Non-pigmented ciliary epithelial cell (primary cell): ENCODE results near the gene JAKMIP1.

ENCODE experiments used
- DNase-seq: peaks from one replicate; pipeline ENCODE4 v3.0.0-alpha.2; 2010; ENCODE audit warnings: low read depth

JAKMIP1 gene

DNA sequence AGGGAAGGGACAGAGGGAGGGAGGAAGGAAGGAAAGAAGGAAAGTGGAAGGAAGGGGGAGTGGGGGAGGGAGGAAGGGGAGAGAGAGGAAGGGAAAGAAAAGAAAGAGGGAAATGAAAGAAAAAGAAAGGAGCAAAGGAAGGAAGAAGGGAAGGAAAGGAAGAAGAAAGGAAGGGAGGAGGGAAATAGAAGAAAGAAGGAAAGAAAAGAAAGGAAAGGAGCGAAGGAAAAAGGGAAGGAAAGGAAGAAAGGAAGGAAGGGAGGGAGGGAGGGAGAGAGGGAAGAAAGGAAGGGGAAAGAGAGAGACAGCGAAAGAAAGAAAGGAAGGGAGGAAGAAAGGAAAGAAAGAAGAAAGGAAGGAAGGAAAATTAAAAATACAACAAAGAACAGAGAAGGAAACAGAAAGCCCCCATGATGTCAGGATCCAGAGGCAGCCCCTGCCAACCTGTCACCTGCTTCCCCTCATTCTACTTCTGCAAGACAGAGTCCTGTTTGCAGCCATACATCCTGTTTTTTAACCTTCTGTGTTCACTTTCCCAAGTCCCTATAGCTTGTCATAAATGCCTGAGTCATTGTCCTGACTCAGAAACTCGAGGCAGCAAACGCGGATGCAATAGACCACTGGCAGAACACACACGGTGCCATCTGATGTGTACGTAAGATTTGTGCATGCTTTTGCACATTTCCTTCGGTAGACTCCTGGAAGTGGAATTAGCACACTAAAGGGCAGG is 105.2 kb downstream of the JAKMIP1 start:
- no peak for DNase-seq

DNA sequence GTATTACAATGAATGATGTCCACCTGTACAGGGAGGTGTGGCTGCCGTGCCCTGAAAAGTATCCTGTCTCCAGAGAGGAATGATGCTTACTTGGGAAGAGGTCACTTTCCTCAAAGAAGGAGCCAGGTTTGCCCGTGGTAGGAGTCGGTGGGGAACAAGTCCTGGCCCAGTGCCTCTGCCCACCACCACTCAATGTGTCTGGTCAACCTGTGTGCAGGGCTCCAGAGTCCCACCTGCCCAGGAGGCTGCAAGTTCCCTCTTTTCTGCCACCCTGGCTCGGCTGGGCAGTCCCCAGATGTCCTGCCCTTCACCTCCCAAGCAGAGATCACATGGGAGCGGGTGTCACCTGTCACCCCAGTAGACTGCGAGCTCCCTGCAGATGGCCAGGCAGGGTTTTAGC is 106.7 kb downstream of the JAKMIP1 start:
- no peak for DNase-seq

DNA sequence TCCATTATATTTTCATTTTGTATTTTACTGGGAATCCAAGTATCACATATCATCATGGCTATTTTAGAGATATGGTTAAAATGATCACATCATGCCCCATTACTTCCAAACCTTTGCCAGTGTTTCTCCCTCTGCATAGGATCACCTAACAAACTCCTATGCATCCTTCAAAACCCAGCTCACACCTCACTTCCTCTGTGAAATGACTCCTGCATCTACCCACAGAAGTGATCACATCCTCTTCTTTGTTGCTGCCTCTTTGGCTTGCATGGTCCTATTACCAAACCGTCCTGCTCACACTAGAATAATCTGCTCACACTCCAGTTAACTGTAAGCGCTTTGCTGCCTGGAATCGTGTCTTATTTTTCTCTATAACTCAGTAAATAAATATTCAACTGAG is 107.4 kb downstream of the JAKMIP1 start:
- no peak for DNase-seq

DNA sequence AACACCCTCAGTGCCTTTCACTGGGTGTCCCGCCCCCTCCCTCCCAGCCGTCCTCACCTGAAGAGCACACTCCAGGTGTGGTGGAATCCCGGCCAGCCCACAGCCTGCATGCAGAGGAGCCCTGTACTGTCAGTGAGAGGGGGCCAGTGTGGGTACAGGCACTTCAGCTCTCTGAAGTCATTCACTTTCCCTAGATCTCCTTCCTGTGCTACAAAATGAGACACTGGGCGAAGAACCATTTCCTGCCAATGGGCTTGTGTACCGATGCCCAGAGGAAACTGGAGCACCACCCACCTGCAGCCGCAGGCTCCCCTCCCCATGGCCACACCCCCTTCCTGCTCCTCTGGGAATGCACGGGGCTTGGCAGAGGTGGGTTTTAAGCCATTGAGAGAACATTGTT is 108.2 kb downstream of the JAKMIP1 start:
- no peak for DNase-seq

DNA sequence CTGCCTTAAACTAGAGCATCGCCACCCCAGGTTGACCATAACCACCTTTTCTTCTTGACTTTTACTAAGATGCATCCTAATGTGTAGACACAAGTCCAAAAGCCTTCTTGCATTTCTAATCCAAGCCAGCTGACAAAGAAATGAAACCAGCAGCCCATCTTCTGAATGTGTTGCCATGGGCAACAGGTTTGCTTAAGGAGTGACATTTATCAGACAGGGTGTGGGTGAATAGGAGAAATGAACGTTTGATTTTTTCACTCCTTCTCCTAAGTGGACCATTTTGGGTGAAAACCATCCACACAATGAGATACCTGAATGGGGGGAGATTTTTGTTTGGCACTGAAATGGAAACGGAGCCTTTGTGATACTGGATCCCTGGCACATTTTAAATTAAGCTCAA is 109.4 kb downstream of the JAKMIP1 start:
- no peak for DNase-seq

DNA sequence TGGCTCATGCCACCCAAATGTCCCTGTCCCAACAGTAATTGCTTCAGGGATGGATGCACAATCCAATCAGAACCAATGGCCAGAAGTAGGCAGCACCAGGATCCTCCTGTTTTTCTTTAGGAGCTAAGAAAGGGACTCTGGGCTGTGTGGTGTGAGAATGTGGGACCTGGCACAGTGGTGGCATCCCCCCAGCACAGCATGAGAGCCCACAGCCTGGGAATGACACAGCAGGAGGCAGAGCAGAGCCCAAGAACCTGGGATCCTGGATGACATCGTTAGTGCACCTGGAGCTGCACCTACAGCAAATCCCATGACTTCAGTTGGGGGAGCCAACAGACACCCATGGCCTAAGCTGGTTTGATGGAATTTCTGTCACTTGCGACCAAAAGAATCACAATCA is 111.4 kb downstream of the JAKMIP1 start:
- no peak for DNase-seq

DNA sequence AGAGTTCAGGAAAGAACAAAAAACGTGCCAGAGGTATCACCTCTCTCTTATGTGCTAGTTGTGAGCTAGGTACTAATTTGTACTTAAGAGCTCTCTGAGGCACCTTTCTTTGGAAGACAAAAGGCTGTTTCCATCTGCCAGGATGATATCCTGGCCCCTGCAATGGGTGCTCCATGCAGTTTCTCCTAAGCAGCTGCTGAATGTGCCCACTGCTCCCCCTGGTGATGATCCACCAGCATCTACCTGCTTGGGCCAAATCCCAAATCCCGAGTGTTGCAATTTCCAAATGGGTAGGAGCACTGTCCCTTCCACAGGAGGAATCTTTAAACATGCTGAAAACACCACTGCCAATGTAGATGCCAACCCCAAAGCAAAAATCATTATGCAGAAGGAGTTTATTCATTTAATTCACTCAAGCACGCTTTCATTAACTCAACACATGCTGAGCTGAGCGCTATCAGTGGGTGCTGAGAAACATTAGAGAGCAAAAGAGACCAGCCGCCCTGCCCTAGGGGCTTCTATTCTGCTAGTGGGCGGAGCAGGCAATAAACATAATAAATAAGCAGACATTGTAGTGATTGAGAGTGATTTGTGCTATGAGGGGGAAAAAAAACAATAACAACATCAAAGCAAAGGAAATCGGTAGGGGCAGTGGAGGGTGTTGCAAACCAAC is 112.5 kb downstream of the JAKMIP1 start:
- DNase-seq, result no peak

DNA sequence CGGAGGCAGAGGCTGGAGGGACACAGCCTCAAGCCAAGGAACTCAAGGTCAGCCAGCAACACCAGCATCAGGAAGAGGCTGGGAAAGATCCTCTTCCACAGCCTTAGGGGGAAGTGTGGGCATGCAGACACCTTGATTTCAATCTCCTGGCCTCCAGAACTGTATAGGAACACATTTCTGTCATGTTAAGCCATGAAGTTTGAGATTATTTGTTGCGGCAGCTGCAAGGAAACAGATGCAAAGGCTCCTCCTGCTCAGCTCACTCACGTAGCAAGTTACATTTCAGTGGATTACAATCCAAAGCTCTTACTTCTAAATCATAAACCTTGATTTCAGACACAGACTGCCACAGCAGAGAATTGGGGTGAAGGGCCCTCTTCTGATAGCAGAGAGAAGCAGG is 113.5 kb downstream of the JAKMIP1 start:
- no peak for DNase-seq

DNA sequence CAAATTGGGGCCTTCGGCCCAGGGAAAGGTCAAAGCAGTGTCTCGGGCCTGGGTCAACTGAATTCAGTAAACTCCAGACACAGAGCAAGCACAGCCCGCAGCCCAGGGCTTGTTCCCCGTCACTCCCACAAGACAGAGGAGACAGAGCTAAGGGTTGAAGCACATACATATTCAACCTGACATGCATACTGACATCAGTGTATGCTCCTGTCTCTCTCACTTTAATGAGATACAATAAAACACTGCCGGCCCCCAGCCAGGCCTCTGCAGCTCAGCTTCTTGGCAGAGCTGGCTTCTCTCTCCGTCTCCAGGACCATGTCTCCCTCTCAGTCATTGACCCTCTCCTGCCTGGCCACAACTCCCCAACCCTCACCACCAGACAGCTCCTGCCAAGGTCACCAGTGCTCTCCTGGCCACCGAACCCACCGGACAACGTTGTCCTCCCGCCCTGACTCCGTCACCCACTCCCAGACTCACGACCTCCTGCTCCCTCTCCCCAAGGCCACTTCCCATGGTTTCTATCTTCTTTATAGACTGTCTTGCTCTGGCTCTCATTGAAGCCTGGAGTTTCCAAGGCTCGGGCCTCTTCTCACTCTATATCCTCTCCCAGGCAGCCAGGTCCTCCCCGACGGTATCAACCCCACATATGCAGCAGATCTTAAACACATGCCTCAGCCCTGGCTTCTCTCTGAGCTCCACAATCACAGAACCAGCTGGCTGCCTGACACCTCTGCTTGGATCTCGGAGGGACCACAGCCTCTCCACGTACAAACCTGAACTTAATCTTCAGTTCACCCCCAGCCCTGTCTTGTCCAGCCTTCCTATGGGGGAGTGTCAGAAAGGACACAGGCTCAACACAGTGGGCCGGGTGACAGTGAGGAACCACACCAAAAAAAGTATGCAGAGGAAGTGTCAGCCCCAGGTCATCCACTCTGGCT is 114.4 kb downstream of the JAKMIP1 start:
- DNase-seq, result no peak

DNA sequence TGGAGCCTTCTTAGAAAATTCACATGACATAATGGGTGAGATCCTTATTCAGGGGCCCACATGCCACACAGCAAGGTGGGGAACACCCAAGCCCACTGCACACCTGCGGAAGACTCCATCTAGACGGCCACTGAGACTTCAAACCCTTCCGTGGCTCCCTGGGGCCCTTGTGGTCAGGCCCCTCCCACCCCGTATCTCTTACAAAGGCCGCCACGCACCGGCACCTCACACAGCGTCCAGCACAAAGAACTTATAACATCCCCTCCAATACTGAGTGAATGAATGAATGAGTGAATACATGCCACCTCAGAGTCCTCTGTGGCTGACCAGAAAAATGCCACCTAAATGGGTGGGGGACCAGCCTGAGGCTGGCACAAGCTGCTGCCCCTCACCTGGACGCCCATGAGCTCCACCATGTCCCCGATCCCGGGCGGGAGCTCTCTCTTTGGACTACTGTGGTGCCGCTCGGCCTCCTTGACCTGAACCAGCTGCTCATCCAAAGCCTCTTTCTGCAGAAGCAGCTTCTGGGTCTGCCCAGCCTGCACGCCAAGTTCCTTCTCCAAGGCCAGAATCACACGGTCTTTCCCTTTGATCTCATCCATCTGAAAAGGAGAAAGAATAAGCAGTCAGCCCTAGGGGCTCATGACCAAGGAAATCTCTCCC is 115.2 kb downstream of the JAKMIP1 start:
- DNase-seq, result no peak

DNA sequence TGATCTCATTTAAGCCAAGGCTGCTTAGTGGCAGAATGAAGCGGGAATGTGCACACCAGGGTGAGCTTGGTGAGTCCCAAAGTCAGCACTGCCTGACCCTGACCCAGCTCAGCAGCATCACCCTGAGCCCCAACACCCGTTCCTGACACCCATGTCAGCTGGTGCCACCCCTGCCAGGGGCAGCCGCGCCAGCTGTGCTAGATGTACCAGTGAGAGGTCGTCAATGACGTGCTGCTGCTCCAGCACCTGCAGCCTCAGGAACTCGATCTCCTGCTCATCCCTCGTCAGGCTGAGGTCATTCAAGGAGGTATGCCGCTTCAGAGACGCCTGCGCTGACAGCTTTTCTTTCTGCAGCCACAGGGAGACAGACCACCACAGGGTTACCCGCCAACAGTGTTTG is 120.4 kb downstream of the JAKMIP1 start:
- DNase-seq, result no peak

DNA sequence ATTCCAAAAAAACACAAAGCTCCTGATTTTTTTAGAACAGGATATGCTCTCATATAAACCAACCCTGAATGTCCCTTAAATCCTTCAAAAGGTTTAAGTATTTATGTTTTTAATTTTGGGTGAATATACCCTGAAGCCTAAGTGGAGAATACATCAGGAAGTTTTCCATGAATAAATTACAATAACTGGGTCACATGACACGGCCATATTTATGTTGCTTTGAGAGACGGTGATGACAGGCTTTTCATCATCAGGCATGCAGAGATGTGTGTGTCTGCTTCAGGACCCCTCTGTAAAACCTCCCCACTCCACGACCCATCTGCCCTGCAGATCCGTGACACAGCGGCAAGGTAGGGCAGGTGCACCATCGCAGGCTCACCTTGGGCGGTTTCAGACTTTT is 121.8 kb downstream of the JAKMIP1 start:
- DNase-seq, result no peak

DNA sequence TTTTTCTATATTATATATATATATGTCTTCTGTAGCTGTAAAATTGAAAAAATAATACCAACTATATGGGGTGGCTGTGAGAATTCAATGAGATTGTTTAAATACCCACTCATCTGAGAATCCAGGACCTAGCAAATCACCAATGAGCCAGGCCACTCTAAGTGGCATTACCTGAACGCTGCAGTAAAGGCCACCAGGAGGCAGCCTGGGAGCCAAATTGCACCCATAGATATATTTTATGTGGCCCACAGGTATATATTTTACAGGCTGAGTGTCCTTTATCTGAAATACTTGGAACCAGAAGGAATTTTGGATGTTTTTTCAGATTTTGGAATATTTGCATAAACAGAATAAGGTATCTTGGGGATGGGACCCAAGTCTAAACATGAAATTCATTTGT is 124.0 kb downstream of the JAKMIP1 start:
- no peak for DNase-seq

DNA sequence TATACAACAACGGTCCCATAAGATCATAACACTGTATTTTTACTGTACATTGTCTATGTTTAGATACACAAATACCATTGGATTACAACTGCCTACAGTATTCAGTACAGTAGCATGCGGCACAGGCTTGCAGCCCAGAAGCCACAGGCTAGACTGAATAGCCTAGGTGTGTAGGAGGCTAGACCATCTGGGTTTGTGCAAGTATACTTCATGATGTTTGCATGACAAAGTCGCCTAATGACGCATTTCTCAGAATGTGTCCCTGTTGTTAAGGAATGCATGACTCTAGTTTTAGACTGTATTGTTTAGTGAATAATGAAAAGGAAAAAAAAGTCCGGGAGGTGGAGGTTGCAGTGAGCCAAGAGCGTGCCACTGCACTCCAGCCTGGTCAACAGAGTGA is 125.6 kb downstream of the JAKMIP1 start:
- no peak for DNase-seq

DNA sequence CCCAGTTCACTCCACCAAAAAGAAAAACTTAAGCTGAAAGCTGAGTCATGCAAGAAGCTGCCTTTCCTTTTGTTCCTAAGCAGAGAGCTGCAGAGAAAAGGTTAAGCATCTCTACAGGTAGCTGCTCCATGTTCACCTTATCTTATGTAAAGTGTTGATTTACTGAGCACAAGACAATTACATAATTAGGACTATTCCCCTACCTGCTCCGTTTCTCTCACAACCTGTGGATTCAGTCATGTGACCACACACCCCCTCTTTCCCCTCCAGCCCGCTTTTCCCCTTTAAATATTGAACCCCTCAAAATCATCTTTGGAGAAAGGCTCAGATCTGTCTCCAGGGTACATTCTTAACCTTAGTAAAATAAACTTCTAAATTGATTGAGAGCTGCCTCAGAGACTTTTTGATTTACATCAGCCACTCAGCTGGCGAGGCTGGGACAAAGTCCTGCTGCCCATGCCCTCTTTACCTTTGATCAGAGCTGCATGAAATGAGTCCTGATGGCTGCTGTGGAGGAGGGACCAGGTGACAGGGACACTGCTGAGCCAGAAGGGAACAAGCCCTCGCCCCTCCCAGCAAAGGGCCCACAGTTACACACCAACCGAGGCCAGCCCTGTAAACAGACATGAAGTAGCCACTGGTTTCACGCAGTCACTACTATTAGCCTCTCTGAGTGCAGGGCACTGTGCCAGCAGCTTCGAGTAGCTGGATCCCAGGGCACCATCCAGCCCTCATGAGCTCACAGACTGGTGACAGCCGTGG is 128.2 kb downstream of the JAKMIP1 start:
- no peak for DNase-seq

DNA sequence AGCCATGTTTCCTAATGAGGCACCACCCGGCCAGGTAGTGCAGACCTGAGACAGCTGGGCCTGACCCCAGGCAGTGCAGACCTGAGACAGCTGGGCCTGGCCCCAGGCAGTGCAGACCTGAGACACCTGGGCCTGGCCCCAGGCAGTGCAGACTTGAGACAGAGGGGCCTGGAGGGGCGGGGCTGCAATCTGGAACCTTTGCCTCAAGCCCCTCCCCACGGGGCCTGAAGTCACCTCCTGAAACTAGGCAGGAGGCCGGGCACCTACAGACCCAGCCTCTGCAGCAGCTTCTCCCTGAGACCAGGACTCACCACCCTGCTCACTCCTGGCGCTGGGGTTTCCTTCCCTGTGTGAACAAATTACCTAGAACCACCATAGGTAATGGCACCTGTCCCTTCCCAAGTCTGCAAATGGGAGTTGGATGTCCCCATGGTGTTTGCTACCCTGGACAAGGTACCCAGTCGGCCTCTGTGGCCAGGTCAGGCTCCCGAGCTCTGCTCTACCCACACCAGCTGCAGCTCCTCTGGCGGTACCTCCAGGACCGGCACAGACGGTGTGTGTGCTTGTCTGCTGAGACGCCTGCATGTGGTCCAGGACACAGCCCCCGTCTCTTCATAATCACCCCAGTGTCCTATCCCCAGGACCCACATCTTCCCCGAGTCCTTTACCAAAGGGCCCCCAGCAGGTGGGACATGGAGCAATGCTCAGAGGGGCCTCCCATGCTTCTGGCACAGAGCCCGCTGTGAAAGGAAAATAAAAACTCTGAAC is 129.0 kb downstream of the JAKMIP1 start:
- DNase-seq, result no peak

DNA sequence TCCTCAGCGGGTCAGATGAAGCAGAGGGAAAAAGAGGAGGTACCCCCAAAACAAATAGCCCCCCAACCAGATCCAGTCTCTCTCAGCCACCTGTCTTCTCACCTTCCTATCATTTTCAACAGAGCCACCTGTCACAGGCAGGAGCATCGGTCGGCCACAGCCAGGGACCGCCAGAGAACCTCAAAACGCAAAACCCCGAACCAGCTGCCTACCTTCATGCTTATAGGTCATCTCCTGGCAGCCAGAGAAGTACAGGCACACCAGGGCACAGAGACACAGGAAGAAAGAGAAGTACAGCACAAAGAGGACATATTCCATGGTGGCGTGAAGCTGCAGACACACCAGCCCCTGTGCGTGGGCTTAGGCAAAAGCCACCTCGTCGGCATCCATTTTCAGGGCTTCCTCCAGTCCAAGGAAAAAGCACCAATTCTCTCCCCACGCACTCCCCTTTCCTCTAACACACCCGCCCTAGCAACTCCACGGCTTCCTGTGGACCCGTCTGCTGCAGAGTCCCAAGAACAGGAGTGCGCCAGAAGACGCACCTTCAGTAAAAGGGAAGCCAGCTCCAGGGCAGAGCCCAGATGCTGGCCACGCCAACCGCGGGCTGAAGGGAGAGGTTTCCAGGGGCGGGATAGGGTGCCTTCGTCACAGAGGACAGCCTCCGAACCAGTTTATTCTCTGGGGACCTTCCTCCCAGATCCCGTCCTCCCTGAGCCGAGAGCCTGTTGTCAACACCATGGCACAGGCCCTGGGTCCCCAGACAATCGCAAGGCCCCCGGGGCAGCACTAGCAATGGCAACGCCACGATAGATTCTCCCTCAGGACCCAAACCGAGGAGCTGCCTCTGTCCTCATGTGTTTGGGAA is 130.3 kb downstream of the JAKMIP1 start:
- no peak for DNase-seq

DNA sequence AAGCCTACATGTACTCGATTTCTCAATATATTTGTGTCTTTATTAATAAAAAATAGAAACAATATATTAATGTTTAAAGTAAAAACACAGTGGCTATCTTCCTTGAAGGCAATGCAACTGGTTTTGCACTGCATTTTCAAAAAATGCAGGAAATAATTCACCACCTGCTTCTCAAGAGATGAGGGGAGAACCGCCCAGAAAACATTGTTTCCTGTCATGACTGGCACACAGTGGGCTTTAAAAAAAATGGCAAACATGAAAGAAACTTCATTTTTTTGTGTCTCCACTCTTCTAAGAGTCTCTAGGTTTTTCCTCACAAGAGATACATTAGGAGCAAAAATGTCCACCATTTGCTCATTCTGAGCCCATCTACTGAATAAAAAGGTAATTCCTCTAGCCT is 131.4 kb downstream of the JAKMIP1 start:
- DNase-seq, result no peak

DNA sequence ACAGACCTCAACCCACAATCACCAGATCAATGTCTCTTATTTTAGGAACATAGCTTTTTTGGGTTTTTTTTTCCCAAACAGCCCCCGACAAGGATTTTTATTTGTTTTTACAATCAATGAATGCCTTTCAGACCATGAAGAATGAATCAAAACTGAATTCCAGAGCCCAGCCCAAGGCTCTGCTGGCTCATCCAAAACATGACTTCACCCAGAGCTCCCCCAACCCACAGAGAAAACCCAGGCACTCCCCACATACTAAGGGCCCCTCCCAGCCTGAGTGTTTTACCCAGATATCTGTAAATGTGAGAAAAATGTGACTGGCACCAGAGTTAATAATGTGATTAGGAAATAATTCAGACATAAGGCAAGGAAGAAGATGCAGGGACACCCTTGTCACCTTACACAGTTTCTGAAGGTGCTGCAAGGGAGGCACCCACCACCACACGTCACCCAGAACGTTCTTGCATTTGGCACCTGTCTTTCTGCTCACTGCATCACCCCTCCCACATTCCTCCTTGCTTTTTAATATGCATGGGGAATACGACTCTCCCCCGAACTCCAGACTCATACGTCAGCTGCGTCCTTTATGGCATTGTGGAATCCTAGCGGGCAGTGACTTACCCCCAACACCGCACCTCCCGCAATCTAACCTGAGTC is 134.3 kb downstream of the JAKMIP1 start:
- no peak for DNase-seq
